Stimulated activated CD4-positive, alpha-beta T cell treated with anti-CD3 and anti-CD28 coated beads, TNF-alpha, amount 100 ng/mL, for 1 hour (primary cell): ENCODE data around the gene PRRC1.

Experiments used
- DNase-seq, 3 donors: peaks; one replicate each; pipeline ENCODE4 v3.0.0-alpha.2; 2020; ENCODE audit warnings: low read depth in 3 of 3, low spot score in 1 of 3

Gene PRRC1

GRCh38 chr5:127577458-127577857 is 60.0 kb downstream of the PRRC1 start:
- DNase-seq, result no peak

- no peak for DNase-seq
Measured at GRCh38 chr5:127580731-127581130, 63.3 kb downstream of the PRRC1 start.

DNA sequence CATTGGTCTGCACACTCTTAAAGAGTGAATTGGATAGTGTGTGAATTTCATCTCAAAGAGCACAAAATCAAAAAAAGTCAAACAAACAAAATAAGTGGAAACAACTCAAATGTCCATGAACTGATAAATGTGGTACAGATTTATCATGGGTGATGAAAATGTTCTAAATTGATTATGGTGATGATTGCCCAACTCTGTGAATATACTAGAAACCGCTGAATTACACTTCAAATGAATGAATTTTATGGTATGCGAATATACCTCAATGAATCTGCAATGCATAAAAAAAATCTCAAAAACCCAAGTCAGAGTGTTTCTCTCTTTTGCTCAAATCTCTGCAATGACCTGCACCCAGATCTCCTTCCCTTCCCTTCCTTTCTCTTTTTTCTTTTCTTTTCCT is 64.0 kb downstream of the PRRC1 start:
- no peak for DNase-seq

- no peak for DNase-seq
Measured at GRCh38 chr5:127582773-127583370, 65.4 kb downstream of the PRRC1 start.

DNA sequence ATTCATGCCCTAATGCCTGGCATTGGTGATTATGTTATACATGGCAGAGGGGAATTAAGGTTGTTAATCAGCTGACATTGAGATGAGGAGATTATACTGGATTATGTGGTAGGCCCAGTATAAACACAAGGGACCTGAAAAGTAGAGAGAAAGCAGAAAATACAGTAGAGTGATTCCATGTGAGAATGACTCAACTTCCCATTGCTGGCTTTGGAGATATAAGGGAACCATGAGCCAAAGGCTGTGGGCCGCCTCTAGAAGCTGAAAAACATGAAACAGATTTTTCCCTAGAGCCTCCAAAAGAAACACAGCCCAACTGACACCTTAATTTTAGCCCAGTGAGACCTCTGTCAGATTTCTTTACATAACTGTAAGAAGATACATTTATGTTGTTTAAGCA is 66.4 kb downstream of the PRRC1 start:
- no peak for DNase-seq

GRCh38 chr5:127585661-127586060 is 68.2 kb downstream of the PRRC1 start:
- DNase-seq, result no peak

DNA sequence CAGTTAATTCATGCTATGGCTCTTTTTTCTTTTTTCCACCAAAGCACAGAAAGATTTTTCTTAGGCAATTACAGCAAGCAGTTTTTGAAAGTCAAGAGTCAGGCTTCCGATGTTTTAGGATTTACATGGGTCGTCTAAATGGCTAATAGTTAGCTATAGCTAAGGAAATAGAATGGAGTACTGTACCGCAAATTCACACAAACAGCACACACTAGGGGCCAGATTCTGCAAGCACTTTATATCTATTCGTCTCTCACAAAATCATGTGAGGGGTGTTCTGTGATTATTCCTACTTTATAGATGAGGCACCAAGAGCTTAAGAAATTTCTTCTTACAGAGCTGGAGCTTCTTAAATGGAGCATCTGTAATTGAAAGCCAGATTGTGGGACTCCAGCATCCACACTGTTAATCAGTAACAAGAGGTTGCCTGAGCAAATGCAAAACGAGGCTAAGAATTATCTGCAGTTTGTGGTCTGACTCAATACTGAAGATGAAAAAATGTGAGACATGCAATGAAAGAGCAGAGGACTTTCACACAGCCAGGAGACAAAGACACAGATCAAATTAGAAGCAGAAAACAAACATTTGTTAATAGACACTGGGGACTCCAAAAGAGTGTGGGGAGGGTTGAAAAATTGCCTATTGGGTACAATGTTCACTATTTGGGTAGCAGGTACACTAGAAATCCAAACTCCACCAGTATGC is 68.8 kb downstream of the PRRC1 start:
- no peak for DNase-seq

DNA sequence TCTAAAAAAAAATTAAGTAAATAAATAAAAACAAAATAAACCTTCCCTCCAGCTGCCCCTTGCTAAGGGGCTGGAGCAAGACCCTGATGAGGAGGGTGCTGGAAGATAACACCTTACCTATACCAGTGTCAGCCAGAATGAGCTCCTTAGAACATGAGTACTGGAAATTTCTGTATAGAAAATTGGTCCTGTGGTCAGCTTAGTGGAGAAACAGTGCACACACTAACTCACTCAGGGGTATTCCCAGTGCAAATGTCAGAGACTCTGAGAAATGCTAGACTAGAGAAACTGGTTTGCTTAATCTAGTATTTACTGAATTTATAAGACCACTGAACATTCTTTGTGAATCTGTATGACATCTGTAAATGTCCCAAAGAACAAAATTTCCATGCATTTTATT is 69.4 kb downstream of the PRRC1 start:
- no peak for DNase-seq

DNA sequence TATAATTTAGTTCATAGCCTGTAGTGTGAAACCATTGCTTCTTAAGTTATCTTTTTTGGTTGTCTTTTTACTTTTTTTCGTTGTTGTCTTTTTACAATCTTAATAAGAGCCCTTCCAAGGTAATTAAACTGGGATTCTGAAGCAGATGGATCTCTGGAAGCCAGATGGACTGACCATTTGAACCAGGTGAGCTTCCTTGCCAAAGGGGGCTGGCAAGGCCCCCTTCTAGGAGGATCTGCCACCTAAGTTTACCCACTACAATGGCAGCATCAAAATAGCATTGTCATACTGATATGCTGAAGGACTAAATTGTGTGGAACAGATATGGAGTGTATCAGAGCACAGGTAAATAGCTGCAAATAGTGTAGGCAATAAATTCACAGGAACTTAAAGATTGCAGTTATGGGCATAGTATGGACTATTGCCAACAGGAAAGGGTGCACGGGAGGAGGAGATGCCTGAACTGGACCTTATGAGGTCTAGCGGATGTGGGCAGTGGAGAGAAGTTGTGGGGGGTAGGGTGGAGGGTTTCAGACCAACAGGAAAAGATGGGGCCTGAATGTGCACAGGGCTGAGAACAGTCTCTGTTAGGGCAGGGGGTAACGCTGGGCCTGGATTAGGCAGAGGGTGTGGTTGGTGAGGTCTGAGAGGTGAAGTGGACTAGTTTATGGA is 69.9 kb downstream of the PRRC1 start:
- DNase-seq, result no peak

DNA sequence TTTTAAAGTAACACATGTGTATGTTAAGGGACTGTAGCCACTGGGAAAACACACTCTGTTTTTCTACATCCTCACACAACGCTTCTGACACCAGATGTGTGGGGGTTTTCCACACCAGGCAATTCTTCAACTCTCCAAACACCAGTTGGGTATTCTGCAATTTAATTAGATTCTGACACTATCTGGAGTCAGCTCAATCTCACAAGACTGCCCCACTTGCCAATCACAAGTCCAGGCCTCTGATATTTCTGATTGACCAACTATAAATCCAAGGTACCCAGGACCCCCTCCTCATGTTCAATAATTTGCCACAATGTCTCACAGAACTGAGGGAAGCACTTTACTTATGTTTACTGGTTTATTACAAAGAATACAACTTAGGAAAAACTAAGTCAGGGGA is 70.9 kb downstream of the PRRC1 start:
- no peak for DNase-seq

DNA sequence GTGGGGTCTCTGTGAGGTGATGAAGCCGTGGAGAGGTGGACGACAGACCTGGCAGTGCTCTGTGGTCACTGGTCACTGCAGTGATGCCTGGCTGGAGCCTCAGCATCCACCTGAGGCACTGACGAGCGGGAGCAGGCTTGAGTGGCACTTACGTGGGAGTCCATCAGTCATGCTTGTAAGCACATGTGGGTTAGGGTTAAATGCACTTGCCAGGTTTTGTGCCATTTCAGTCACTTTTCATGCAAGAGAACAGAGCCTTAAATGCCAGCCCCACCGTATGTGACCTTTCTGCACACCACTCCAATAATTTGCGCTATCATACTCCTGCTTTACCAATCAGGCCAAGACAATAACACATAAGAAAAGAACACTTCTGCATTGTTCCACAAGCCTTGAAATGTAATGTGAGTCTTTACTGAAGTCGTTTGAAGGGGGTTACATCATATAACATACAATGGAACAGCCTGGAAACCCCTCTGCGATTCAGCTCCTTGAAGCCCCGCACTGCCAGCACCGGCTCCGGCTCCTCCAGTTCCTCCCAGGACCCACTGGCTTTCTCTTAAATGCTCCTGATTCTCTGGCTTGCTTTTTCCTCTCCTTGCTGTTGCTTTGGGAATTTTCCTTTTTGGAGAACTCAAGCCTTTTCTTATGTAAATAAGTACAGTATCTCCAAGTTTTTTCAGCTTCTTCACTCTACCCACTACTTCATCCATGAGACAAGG is 72.0 kb downstream of the PRRC1 start:
- no peak for DNase-seq

GRCh38 chr5:127590156-127590722 is 72.8 kb downstream of the PRRC1 start:
- no peak for DNase-seq

DNA sequence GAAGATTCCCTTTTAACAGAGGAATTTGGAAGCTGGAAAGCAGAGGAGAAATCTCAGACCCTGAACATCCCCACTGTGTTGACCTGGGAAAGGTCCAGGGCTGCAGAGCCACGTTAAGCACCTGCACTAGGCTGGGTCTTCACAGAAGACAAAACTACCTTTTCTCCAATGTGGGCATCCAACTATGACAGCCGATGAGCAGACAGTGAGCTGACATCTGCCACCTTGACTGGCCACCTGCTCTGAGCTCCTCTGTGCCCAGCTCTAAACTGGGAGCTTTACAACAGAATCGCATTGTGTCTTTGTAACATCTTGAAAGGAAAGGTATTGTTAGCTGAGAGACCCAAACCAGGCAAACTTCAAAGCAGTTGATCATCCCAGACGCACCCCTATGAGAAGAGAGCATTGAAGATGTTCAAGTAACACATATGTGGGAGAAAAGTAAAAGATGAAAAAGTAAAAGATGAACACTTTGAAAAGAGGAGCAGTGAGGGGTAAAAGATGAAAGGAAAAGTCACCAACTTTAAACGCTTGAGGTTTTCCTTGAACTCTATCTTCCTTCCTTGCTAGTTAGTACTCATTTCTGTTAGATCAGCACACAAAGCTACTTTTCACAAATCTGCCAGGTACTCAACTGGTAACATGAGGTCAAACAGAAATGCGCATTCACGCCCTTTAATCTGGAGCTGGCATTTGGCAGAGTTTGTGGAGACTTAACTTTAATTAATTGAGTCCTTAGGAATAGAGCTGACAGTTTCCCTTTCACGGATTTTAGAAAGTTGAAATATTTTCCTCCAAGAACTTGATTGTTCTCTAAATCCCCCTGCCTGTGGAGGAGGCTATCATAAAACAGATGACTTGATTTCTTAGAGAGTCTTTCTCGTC is 78.3 kb downstream of the PRRC1 start:
- DNase-seq, result no peak

DNA sequence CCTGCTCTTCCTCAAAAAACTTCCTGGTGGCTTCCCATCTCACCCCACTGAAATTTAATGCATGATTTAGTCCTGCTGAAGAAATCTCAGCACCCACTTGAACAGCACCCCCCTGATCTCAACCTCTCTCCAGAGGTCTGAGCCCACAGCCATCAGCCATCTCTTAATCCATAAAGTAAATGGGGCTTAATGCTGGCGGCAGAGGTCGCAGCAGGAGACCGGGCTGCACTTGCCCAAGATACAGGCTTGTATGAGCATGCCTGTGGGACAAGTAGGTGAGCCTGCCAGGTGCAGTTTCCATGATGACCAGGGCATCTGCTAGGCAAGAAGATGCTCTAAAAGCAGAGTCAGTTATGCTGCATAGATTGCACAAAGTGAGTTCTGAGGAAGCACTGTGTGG is 79.1 kb downstream of the PRRC1 start:
- no peak for DNase-seq

- no peak for DNase-seq
Measured at GRCh38 chr5:127599320-127599719, 81.9 kb downstream of the PRRC1 start.

DNA sequence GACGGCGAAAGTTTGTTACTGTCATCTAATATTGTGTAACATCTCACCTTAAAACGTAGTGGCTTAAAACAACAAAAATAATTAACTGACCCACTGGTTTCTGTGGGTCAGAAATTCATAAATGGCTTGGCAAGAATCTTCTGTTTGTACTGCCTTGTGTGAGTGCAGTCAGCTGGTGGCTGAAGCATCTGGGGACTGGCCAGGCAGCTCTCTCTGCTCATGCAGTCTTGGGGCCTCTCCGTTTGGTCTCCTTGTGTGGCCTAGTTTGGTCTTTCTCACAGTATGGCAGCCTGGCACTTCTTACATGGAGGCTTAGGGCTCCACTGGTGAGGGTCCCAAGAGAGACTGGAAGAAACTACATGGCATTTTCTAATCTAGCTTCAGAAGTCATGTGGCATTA is 82.4 kb downstream of the PRRC1 start:
- DNase-seq, result no peak

DNA sequence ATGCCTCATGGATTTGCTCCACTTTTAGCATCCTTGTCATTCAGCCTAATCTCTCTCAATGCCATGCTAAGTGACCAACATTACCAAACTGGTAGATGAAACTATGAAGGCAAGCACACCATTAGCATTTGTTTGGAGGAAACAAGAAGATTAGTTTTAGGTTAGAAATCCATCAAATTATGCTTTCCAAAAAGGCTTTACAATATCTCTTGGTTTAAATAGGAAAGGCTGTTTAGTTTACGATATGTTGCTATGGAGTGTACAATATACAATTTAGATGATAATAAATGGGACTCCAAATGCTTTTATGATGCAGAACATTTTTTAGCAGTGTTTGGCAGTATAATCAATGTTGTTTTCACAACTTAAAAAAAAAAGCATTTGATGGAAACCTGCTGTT is 83.7 kb downstream of the PRRC1 start:
- no peak for DNase-seq

DNA sequence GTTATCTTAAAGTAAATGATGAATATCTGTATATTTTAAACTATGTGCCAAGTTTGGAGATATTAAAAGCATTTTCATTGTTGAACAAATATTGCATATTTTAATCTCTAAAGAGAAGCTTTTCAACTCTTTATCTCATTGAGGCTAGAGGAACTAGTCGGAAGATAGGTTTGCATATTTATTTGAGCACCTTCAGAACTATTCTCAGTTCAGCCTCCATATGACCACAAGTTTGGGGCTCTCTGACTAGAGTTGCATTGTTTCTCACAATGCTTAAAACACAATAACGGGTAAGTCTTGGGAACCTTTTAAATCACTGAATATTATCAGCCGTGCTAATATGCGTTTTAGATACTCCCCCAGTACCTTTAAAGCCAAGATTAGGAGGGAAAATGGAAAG is 84.2 kb downstream of the PRRC1 start:
- DNase-seq, result no peak

DNA sequence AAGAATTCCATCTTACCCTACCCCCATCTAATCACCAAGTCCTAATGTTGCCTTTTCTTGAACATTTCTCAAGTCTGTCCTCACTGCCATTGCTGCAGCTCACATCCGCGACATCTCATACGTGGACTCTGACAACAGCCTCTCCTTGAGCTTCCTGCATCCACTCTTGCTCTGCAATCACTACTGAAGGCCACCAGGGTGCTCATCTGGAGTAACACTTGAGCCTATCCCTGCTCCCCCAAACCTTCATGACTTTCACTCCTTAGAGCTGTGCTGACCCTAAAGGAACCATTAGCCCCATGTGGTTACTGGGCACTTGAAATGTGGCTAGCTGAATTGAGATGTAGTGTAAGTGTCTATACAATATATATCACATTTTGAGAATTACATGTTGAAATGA is 85.0 kb downstream of the PRRC1 start:
- no peak for DNase-seq
